Endothelial cell of umbilical vein (primary cell): ENCODE measurements around the gene SPRYD3. TPM values are rescaled to one million over a fixed set of nuclear protein-coding genes. Genes with fewer than 3 reads are reported as not detected.

Source experiments
- BruUV-seq: library from RNA; stranded (reverse); fragments of 400-500 nt; replicated peaks from 2 replicates; lab custom pipeline; 2021; lab: Mats Ljungman, UMichigan
- CTCF ChIA-PET: fragments of 300-600, 350-600 bp; sonication (Branson Sonifier 250); formaldehyde crosslinking; loops from one replicate; lab custom pipeline; 2021; ENCODE audit warnings: antibody characterized with exemption, inconsistent platforms; lab: Charles Lee
- POLR2A ChIA-PET: fragments of 300-600, 350-600 bp; sonication (Branson Sonifier 250); formaldehyde crosslinking; loops from one replicate; lab custom pipeline; 2021; ENCODE audit warnings: antibody characterized with exemption, inconsistent platforms; lab: Charles Lee
- DNase-seq: peaks from one replicate; pipeline ENCODE4 v3.0.0-alpha.2; 2011; ENCODE audit warnings: low read depth, low spot score
- FAIRE-seq: peaks from 2 replicates; lab custom pipeline; 2011; peaks lifted over from hg19 to GRCh38; lab: Jason Lieb, UNC
- H2AFZ ChIP-seq: 2 replicates; pipeline ENCODE4 v1.6.0; 2012; ENCODE audit warnings: low read depth, low read length, control low read depth, inconsistent platforms
- H3K27ac ChIP-seq: 2 replicates; pipeline ENCODE4 v1.5.1; 2011; ENCODE audit warnings: low read depth, mild to moderate bottlenecking, control low read depth, low read length, moderate library complexity; ENCODE audit not compliant: insufficient read depth
- H3K27me3 ChIP-seq, 2 experiments: 2 replicates each; pipeline versions ENCODE4 v1.6.0 to v1.6.1; 2011; ENCODE audit warnings: low read length in 2 of 2, mixed read lengths in 1 of 2; ENCODE audit not compliant: control insufficient read depth in 2 of 2, insufficient read depth in 2 of 2
- H3K36me3 ChIP-seq, 2 experiments: 2 replicates in 1 of 2; 3 replicates in 1 of 2; pipeline ENCODE4 v1.5.1; 2011; ENCODE audit warnings: low read length in 2 of 2, mild to moderate bottlenecking in 1 of 2, moderate library complexity in 1 of 2; ENCODE audit not compliant: control insufficient read depth in 2 of 2, insufficient read depth in 2 of 2; ENCODE audit errors: extremely low read depth in 1 of 2
- H3K4me1 ChIP-seq: 3 replicates; pipeline ENCODE4 v1.5.1; 2011; ENCODE audit warnings: mild to moderate bottlenecking, low read length; ENCODE audit not compliant: control insufficient read depth, insufficient read depth; ENCODE audit errors: extremely low read depth
- H3K4me2 ChIP-seq: 2 replicates; pipeline ENCODE4 v1.6.1; 2011; ENCODE audit warnings: low read length, control low read depth, mixed read lengths; ENCODE audit not compliant: insufficient read depth
- H3K4me3 ChIP-seq, 3 experiments: fragments of 200-600 bp in 1 of 3; sonication (generic), shearing (Covaris generic) in 1 of 3; replicated peaks in 1 of 3; 2 replicates each; pipeline ENCODE4 v1.5.1; 2011 to 2016; ENCODE audit warnings: control low read depth in 3 of 3, low read length in 3 of 3, mild to moderate bottlenecking in 2 of 3, inconsistent platforms in 1 of 3, low read depth in 1 of 3, moderate library complexity in 1 of 3; ENCODE audit not compliant: insufficient read depth in 1 of 3
- H3K79me2 ChIP-seq: 2 replicates; pipeline ENCODE4 v1.6.0; 2012; ENCODE audit warnings: low read length, inconsistent platforms; ENCODE audit not compliant: control insufficient read depth, insufficient read depth
- H3K9ac ChIP-seq: replicated peaks from 2 replicates; pipeline ENCODE3; 2011; ENCODE audit warnings: low read length, control low read depth; ENCODE audit not compliant: insufficient read depth; ENCODE audit errors: extremely low read depth
- H3K9me1 ChIP-seq: replicated peaks from 3 replicates; pipeline ENCODE4 v1.6.0; 2011; ENCODE audit warnings: mild to moderate bottlenecking, low read length; ENCODE audit not compliant: control insufficient read depth, insufficient read depth; ENCODE audit errors: extremely low read depth
- H3K9me3 ChIP-seq: replicated peaks from 2 replicates; pipeline ENCODE4 v1.5.1; 2012; ENCODE audit warnings: low read length, inconsistent platforms; ENCODE audit not compliant: control insufficient read depth, insufficient read depth
- H4K20me1 ChIP-seq: replicated peaks from 2 replicates; pipeline ENCODE3; 2011; ENCODE audit warnings: mild to moderate bottlenecking, low read length; ENCODE audit not compliant: control insufficient read depth, insufficient read depth; ENCODE audit errors: extremely low read depth
- EZH2 ChIP-seq: IDR thresholded peaks from 2 replicates; pipeline ENCODE4 v1.6.1; 2012; ENCODE audit warnings: borderline replicate concordance, low read depth, mild to moderate bottlenecking, moderate library complexity, low read length, inconsistent platforms; ENCODE audit not compliant: severe bottlenecking
- FOS ChIP-seq: IDR thresholded peaks from 2 replicates; pipeline ENCODE4 v1.6.1; 2011; ENCODE audit warnings: mild to moderate bottlenecking, low read length, moderate library complexity, borderline replicate concordance; ENCODE audit not compliant: insufficient read depth
- GATA2 ChIP-seq: IDR thresholded peaks from 2 replicates; pipeline ENCODE4 v1.7.0; 2011; ENCODE audit warnings: low read depth, mild to moderate bottlenecking, moderate library complexity, mixed read lengths, low read length; ENCODE audit not compliant: insufficient read length, insufficient read depth
- JUN ChIP-seq: IDR thresholded peaks from 2 replicates; pipeline ENCODE4 v1.6.1; 2011; ENCODE audit warnings: borderline replicate concordance, low read depth; ENCODE audit not compliant: insufficient read length, insufficient read depth
- MYC ChIP-seq: IDR thresholded peaks from one replicate; pipeline ENCODE4 v1.6.1; 2011; ENCODE audit warnings: mild to moderate bottlenecking, low read depth, low read length
- POLR2A ChIP-seq: IDR thresholded peaks from 2 replicates; pipeline ENCODE4 v1.6.1; 2012; ENCODE audit warnings: low read depth, mild to moderate bottlenecking, control low read depth, low read length
- POLR2AphosphoS5 ChIP-seq: IDR thresholded peaks from 2 replicates; pipeline ENCODE4 v1.6.1; 2012; ENCODE audit warnings: low read depth, mild to moderate bottlenecking, control low read depth, low read length, moderate library complexity; ENCODE audit not compliant: insufficient read depth
- dilution Hi-C: fragments of 300-500 bp; cut with MboI; formaldehyde crosslinking; loops from one replicate; pipeline ENCODE4 v1.15.0; 2019; ENCODE audit warnings: low sequenced_read_pairs; ENCODE audit not compliant: extremely low pct_ligation_motif_present
- intact Hi-C: fragments of 100-400 bp; cut with micrococcal nuclease; formaldehyde crosslinking; loops from one replicate; pipeline ENCODE4 v1.10.0; 2022
- polyA plus RNA-seq, 4 experiments: library from polyadenylated mRNA; depleted of rRNA in 3 of 4; stranded (reverse) in 3 of 4; unstranded in 1 of 4; fragments of >200 nt; gene quantifications; 2 replicates each; pipeline versions ENCODE4 v1.2.1 to v1.2.3, GENCODE V29; 2011 to 2012; ENCODE audit warnings: missing spikeins in 1 of 4
- total RNA-seq: library from RNA; stranded (reverse); gene quantifications from 2 replicates; pipeline ENCODE4 v1.2.3, GENCODE V29; 2021
- TF ChIP-seq, protein P1 (sequence below), 2 donors: IDR thresholded peaks; 1 replicate in 1 of 2; 2 replicates in 1 of 2; pipeline ENCODE4 v1.5.1; 2011; ENCODE audit warnings: low read length in 2 of 2, mild to moderate bottlenecking in 2 of 2, moderate library complexity in 2 of 2, control low read depth in 1 of 2, inconsistent platforms in 1 of 2, low read depth in 1 of 2; ENCODE audit not compliant: insufficient read depth in 1 of 2; ENCODE audit errors: extremely low read depth in 1 of 2
- TF ChIP-seq, protein P2 (sequence below): IDR thresholded peaks from 2 replicates; pipeline ENCODE4 v1.6.1; 2011; ENCODE audit not compliant: insufficient read depth, insufficient read length

The SPRYD3 gene
- total and polyA plus RNA-seq, 2 donors (not counting 3 experiments of a cell fraction or from before 2014, with no cell fraction given), result 38.6 to 39.2 TPM

DNA sequence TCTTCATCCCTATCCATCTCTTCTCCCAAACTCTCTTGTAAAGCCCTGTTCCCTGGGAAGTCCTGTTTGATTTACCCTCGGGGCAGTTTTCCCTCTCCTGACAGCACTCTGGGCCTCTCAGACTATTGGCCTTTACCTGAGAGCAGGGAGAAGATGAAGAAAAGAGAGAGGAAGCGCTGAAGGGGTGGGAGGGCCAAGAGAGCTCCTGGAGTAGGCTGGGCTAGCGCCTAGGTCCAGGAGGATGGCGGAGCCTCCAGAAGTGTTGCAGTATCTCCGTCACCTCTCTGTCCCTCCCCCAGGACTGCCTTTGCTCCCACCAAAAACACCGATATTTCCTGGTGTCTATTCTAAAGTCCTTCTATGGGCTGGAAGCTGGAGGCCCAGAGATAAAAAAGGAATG lies 12.6 kb upstream of the SPRYD3 start:
- H3K27me3 ChIP-seq, result peaks cover 4% of the 10 kb centered on the region in 2 experiments
- TF ChIP-seq, protein P1, sequence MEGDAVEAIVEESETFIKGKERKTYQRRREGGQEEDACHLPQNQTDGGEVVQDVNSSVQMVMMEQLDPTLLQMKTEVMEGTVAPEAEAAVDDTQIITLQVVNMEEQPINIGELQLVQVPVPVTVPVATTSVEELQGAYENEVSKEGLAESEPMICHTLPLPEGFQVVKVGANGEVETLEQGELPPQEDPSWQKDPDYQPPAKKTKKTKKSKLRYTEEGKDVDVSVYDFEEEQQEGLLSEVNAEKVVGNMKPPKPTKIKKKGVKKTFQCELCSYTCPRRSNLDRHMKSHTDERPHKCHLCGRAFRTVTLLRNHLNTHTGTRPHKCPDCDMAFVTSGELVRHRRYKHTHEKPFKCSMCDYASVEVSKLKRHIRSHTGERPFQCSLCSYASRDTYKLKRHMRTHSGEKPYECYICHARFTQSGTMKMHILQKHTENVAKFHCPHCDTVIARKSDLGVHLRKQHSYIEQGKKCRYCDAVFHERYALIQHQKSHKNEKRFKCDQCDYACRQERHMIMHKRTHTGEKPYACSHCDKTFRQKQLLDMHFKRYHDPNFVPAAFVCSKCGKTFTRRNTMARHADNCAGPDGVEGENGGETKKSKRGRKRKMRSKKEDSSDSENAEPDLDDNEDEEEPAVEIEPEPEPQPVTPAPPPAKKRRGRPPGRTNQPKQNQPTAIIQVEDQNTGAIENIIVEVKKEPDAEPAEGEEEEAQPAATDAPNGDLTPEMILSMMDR (IDR thresholded peaks at IDR 0.05; ENCODE audit: extremely low read depth in 1 of 2, insufficient read depth in 1 of 2, low read depth in 1 of 2, low read length in 2 of 2), result no peak
- TF ChIP-seq, protein P2, sequence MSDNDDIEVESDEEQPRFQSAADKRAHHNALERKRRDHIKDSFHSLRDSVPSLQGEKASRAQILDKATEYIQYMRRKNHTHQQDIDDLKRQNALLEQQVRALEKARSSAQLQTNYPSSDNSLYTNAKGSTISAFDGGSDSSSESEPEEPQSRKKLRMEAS, result no peak
- TF ChIP-seq FOS, result no peak
- TF ChIP-seq GATA2, result no peak
- no peak for TF ChIP-seq POLR2A
- no peak for TF ChIP-seq EZH2
- no peak for TF ChIP-seq MYC
- no peak for TF ChIP-seq JUN
- no peak for TF ChIP-seq POLR2AphosphoS5
- H3K4me3 ChIP-seq, result no peak overlapping the region
- no peak overlapping the region for H2AFZ ChIP-seq
- H3K27ac ChIP-seq, result no peak overlapping the region
- H3K79me2 ChIP-seq, result no peaks in the 10 kb centered on the region
- DNase-seq (no peak), FAIRE-seq (no peak)
- no peak overlapping the region for H3K4me2 ChIP-seq
- no peak overlapping the region for H3K9ac ChIP-seq
- no peaks in the 10 kb centered on the region for H3K36me3 ChIP-seq
- no peaks in the 10 kb centered on the region for H3K9me1 ChIP-seq
- intact Hi-C loops, result no loop called here
- POLR2A ChIA-PET, result no interaction called here
- H4K20me1 ChIP-seq, result no peaks in the 10 kb centered on the region
- BruUV-seq, result no TSS peak
- dilution Hi-C loops, result no loop called here
- H3K9me3 ChIP-seq, result no peaks in the 10 kb centered on the region
- peaks cover 2% of the 10 kb centered on the region for H3K4me1 ChIP-seq
- CTCF ChIA-PET, result interaction anchor here (1.1 to 2.8 kb wide), 2 partner anchors 26 kb away, joined by 4 to 21 read pairs; no protein-coding TSS in a partner anchor
